HFFc6 (cell line): ENCODE results near the gene ZBTB42. TPM values are rescaled to one million over a fixed set of nuclear protein-coding genes. Genes with fewer than 3 reads are reported as not detected.
"Not testable (repeated sequence)": the region's sequence is repeated elsewhere in the genome, so short reads cannot be mapped to it uniquely, and the experiment has no call there.

Experiments
- DNase-seq: peaks from one replicate; pipeline ENCODE4 v3.0.0-alpha.2; 2018
- H3K27ac Mint-ChIP-seq: 2 replicates; pipeline ENCODE4 v1.8.0; 2020; ENCODE audit warnings: mild to moderate bottlenecking, mixed read lengths
- H3K27me3 Mint-ChIP-seq: 2 replicates; pipeline ENCODE4 v1.8.0; 2021; ENCODE audit warnings: mild to moderate bottlenecking, moderate library complexity, mixed read lengths; ENCODE audit not compliant: insufficient read depth
- H3K36me3 Mint-ChIP-seq: 2 replicates; pipeline ENCODE4 v1.8.0; 2021; ENCODE audit warnings: low read depth, mixed read lengths
- H3K4me1 Mint-ChIP-seq: 2 replicates; pipeline ENCODE4 v1.8.0; 2020; ENCODE audit warnings: low read depth, mixed read lengths
- H3K4me3 Mint-ChIP-seq: 2 replicates; pipeline ENCODE4 v1.8.0; 2020; ENCODE audit warnings: mild to moderate bottlenecking, moderate library complexity, mixed read lengths
- H3K9me3 Mint-ChIP-seq: 2 replicates; pipeline ENCODE4 v1.8.0; 2020; ENCODE audit warnings: mild to moderate bottlenecking, mixed read lengths
- CTCF ChIP-seq: fragments of 200-600 bp; sonication (generic); IDR thresholded peaks from 2 replicates; pipeline ENCODE4 v1.5.0; 2021; ENCODE audit warnings: antibody characterized with exemption, mild to moderate bottlenecking
- total RNA-seq, 6 experiments: library from RNA; stranded (reverse); fragmentation: NEBNext Ultra II Directional; extraction: Animal tissue kit (Norgen Biotek cat#: 25700); gene quantifications; 2 replicates in 1 of 6; 3 replicates in 5 of 6; pipeline ENCODE4 v1.2.3, GENCODE V29; 2021

ZBTB42 gene
- total RNA-seq, 6 experiments from 2014 or later: 1.3 to 1.8 (median 1.5) TPM

- H3K4me3 Mint-ChIP-seq: peak overlapping the region; percentile 24
- peaks cover 7% of the 10 kb centered on the region; the same call in 1 of the 2 replicates for H3K9me3 Mint-ChIP-seq
- H3K36me3 Mint-ChIP-seq: peaks cover 6% of the 10 kb centered on the region; the same call in 1 of the 2 replicates
- H3K4me1 Mint-ChIP-seq: peaks cover 25% of the 10 kb centered on the region
- no peak for TF ChIP-seq CTCF
- no peak for DNase-seq
- H3K27ac Mint-ChIP-seq: no peak overlapping the region
- peaks cover 1% of the 10 kb centered on the region; the same call in 1 of the 2 replicates for H3K27me3 Mint-ChIP-seq
Observed at GRCh38 chr14:104824353-104824997, 23.6 kb downstream of the ZBTB42 start.

GRCh38 chr14:104826189-104826860, 25.4 kb downstream of the ZBTB42 start:
- peak; percentile 97 for TF ChIP-seq CTCF
- DNase-seq: peak; percentile 66
- Mint-ChIP-seq H3K36me3 (peaks cover 6% of the 10 kb centered on the region; the same call in 1 of the 2 replicates), H3K9me3 (peaks cover 7% of the 10 kb centered on the region; the same call in 1 of the 2 replicates), H3K27me3 (peaks cover 1% of the 10 kb centered on the region; the same call in 1 of the 2 replicates), H3K4me1 (peaks cover 25% of the 10 kb centered on the region), H3K27ac (peak overlapping the region; percentile 75), H3K4me3 (peak overlapping the region; percentile 92)

DNA sequence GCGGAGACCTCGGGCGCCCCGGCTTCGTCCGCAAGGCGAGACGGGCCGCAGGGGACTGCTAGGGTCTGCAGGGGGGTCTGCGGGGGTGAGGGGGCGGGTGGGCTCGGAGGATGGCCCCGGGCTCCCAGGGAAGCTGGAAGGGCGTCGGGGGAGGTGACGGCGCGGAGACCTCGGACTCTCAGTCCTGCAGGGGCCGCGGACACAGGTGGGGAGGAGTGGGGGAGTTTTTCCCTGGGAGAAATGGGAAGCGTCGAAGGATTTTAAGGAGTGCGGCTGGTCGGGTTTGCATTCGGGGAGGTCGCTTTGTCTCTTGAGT, 25.9 kb downstream of the ZBTB42 start:
- H3K9me3 Mint-ChIP-seq: peaks cover 7% of the 10 kb centered on the region; the same call in 1 of the 2 replicates
- H3K27me3 Mint-ChIP-seq: peaks cover 1% of the 10 kb centered on the region; the same call in 1 of the 2 replicates
- no peak for DNase-seq
- H3K4me3 Mint-ChIP-seq: peak overlapping the region; percentile 92
- H3K4me1 Mint-ChIP-seq: peaks cover 21% of the 10 kb centered on the region
- H3K27ac Mint-ChIP-seq: peak overlapping the region; percentile 75
- peaks cover 6% of the 10 kb centered on the region; the same call in 1 of the 2 replicates for H3K36me3 Mint-ChIP-seq
- TF ChIP-seq CTCF: no peak

GRCh38 chr14:104827177-104828055, 26.5 kb downstream of the ZBTB42 start:
- peaks cover 6% of the 10 kb centered on the region; the same call in 1 of the 2 replicates for H3K36me3 Mint-ChIP-seq
- peak; percentile 21 for DNase-seq
- H3K27me3 Mint-ChIP-seq: peaks cover 1% of the 10 kb centered on the region; the same call in 1 of the 2 replicates
- H3K4me1 Mint-ChIP-seq: peaks cover 20% of the 10 kb centered on the region
- H3K27ac Mint-ChIP-seq: peak overlapping the region; percentile 75
- H3K4me3 Mint-ChIP-seq: peak overlapping the region; percentile 92
- peaks cover 7% of the 10 kb centered on the region; the same call in 1 of the 2 replicates for H3K9me3 Mint-ChIP-seq
- TF ChIP-seq CTCF: peak; percentile 68

- Mint-ChIP-seq H3K4me3 (no peak overlapping the region), H3K4me1 (peaks cover 10% of the 10 kb centered on the region), H3K36me3 (no peaks in the 10 kb centered on the region), H3K9me3 (no peaks in the 10 kb centered on the region), H3K27ac (no peak overlapping the region), H3K27me3 (no peaks in the 10 kb centered on the region; the same call in none of the 2 replicates)
- TF ChIP-seq CTCF: no peak
- DNase-seq: no peak
Observed at GRCh38 chr14:104830781-104831180, 29.9 kb downstream of the ZBTB42 start.

DNA sequence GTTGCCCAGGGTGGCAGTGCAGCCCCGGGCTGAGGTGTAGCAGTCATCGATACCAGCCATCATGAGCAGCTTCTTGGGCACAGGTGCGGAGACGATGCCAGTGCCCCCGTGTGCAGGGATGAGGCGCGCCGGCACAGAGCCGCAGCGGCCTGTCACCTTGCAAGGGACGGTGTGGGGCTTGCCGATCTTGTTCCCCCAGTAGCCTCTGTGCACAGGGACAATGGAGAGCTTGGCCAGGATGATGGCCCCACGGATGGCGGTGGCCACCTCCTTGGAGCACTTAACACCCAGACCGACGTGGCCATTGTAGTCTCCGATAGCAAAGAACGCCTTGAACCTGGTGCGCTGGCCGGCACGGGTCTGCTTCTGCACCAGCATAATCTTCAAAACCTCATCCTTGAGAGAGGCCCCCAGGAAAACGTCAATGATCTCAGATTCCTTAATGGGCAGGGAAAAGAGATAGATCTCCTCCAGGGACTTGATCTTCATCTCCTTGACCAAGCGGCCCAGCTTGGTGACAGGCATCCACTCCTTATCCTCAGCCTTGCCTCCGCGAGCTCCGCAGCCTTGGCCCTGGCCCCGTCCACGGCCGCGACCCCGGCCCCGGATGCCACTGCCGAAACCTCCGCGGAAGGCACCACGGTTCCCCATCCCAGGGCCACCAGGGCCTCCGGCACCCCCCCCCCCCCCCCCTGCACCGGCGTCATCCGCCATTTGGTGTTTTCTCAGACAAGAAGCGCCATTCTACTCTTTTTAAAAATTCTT, 35.5 kb downstream of the ZBTB42 start:
- not testable (repeated sequence) for H3K4me3 Mint-ChIP-seq, H3K4me1 Mint-ChIP-seq, H3K36me3 Mint-ChIP-seq, H3K27ac Mint-ChIP-seq, DNase-seq, H3K9me3 Mint-ChIP-seq
- peaks cover 19% of the 10 kb centered on the region for H3K27me3 Mint-ChIP-seq
